CD14-positive monocyte (primary cell): ENCODE results near the gene SPATA9. TPM values are rescaled to one million over a fixed set of nuclear protein-coding genes. Genes with fewer than 3 reads are reported as not detected.

Experiments
- DNase-seq, 3 donors: peaks; one replicate each; pipeline ENCODE4 v3.0.0-alpha.2; 2011 to 2022
- H2AFZ ChIP-seq: 2 replicates; pipeline ENCODE4 v1.6.0; 2012; ENCODE audit warnings: mild to moderate bottlenecking, low read depth, low read length, inconsistent platforms; ENCODE audit not compliant: insufficient read depth, poor library complexity, severe bottlenecking
- H3K27ac ChIP-seq, 2 donors: 1 replicate in 1 of 2; 2 replicates in 1 of 2; pipeline ENCODE4 v1.5.1; 2012 to 2013; ENCODE audit warnings: low read length in 2 of 2, control low read depth in 1 of 2, inconsistent platforms in 1 of 2, low read depth in 1 of 2, mild to moderate bottlenecking in 1 of 2
- H3K27me3 ChIP-seq, 2 donors: one replicate each; pipeline versions ENCODE4 v1.6.0 to v1.6.1; 2011 to 2013; ENCODE audit warnings: low read length in 2 of 2; ENCODE audit not compliant: control insufficient read depth in 2 of 2, insufficient read depth in 2 of 2
- H3K36me3 ChIP-seq, 2 donors: replicated peaks in 1 of 2; 1 replicate in 1 of 2; 2 replicates in 1 of 2; pipeline versions ENCODE4 v1.5.1 to v1.6.1; 2012 to 2013; ENCODE audit warnings: low read length in 2 of 2, control low read depth in 1 of 2, inconsistent platforms in 1 of 2, mild to moderate bottlenecking in 1 of 2; ENCODE audit not compliant: insufficient read depth in 2 of 2, control insufficient read depth in 1 of 2
- H3K4me1 ChIP-seq, 2 donors: 1 replicate in 1 of 2; 2 replicates in 1 of 2; pipeline versions ENCODE4 v1.5.1 to v1.6.1; 2012 to 2013; ENCODE audit warnings: low read length in 2 of 2, control low read depth in 1 of 2, inconsistent platforms in 1 of 2, mild to moderate bottlenecking in 1 of 2, moderate library complexity in 1 of 2; ENCODE audit not compliant: insufficient read depth in 2 of 2, control insufficient read depth in 1 of 2
- H3K4me2 ChIP-seq: replicated peaks from 2 replicates; pipeline ENCODE3; 2012; ENCODE audit warnings: low read length, moderate library complexity, mild to moderate bottlenecking; ENCODE audit not compliant: poor library complexity, severe bottlenecking; ENCODE audit errors: extremely low read depth
- H3K4me3 ChIP-seq, 3 experiments: fragments of 200-600 bp in 1 of 3; sonication (generic) in 1 of 3; replicated peaks in 1 of 3; 1 replicate in 2 of 3; 2 replicates in 1 of 3; pipeline ENCODE4 v1.5.1; 2011 to 2013; ENCODE audit warnings: low read length in 3 of 3, mild to moderate bottlenecking in 3 of 3, control low read depth in 2 of 3, low read depth in 2 of 3, inconsistent platforms in 1 of 3, moderate library complexity in 1 of 3
- H3K79me2 ChIP-seq: 2 replicates; pipeline ENCODE4 v1.6.0; 2012; ENCODE audit warnings: mild to moderate bottlenecking, control low read depth, inconsistent platforms, low read length, moderate library complexity; ENCODE audit not compliant: insufficient read depth
- H3K9ac ChIP-seq: 2 replicates; pipeline ENCODE4 v1.6.0; 2017; ENCODE audit warnings: low read length, mild to moderate bottlenecking; ENCODE audit not compliant: insufficient read depth, poor library complexity, severe bottlenecking
- H3K9me3 ChIP-seq, 2 donors: replicated peaks in 1 of 2; 1 replicate in 1 of 2; 2 replicates in 1 of 2; pipeline versions ENCODE4 v1.5.1 to v1.6.1; 2012 to 2013; ENCODE audit warnings: low read length in 2 of 2, control low read depth in 1 of 2; ENCODE audit not compliant: control insufficient read depth in 1 of 2, insufficient read depth in 1 of 2
- H4K20me1 ChIP-seq: 2 replicates; pipeline ENCODE4 v1.6.0; 2012; ENCODE audit warnings: mild to moderate bottlenecking, low read length, control low read depth, moderate library complexity; ENCODE audit not compliant: insufficient read depth
- H3K27ac Mint-ChIP-seq, 7 donors: one replicate each; pipeline ENCODE4 v1.8.0; 2020; ENCODE audit warnings: mild to moderate bottlenecking in 7 of 7, mixed read lengths in 7 of 7, moderate library complexity in 6 of 7, inconsistent platforms in 2 of 7
- H3K27me3 Mint-ChIP-seq, 3 donors: one replicate each; pipeline ENCODE4 v1.8.0; 2021 to 2022; ENCODE audit warnings: low read depth in 3 of 3, mild to moderate bottlenecking in 3 of 3, mixed read lengths in 3 of 3, moderate library complexity in 3 of 3, inconsistent platforms in 1 of 3
- H3K36me3 Mint-ChIP-seq, 2 donors: one replicate each; pipeline ENCODE4 v1.8.0; 2020; ENCODE audit warnings: mixed read lengths in 2 of 2, inconsistent platforms in 1 of 2, mild to moderate bottlenecking in 1 of 2
- H3K4me1 Mint-ChIP-seq: one replicate; pipeline ENCODE4 v1.8.0; 2020; ENCODE audit warnings: mild to moderate bottlenecking, mixed read lengths
- H3K4me3 Mint-ChIP-seq, 2 donors: one replicate each; pipeline ENCODE4 v1.8.0; 2020; ENCODE audit warnings: mild to moderate bottlenecking in 2 of 2, mixed read lengths in 2 of 2, moderate library complexity in 1 of 2
- H3K9me3 Mint-ChIP-seq, 7 donors: one replicate each; pipeline ENCODE4 v1.8.0; 2020 to 2022; ENCODE audit warnings: mixed read lengths in 7 of 7, mild to moderate bottlenecking in 6 of 7, moderate library complexity in 6 of 7, inconsistent platforms in 2 of 7
- WGBS: methylation state at CpG from one replicate; pipeline ENCODE4 v1.1.5; 2013; ENCODE audit warnings: missing lambda C conversion rate; ENCODE audit not compliant: insufficient coverage; 5-methylcytosine and 5-hydroxymethylcytosine counted together
- intact Hi-C, 2 donors: fragments of 100-400 bp; cut with micrococcal nuclease; formaldehyde crosslinking; loops; one replicate each; pipeline versions ENCODE4 v1.15.0 to v1.15.1; 2023
- polyA plus RNA-seq, 3 donors: library from polyadenylated mRNA; depleted of rRNA in 1 of 3; unstranded in 2 of 3; stranded (reverse) in 1 of 3; fragments of 300-500 nt in 2 of 3; fragments of >200 nt in 1 of 3; fragmentation: Illumina TruSeq in 2 of 3; gene quantifications; 1 replicate in 2 of 3; 2 replicates in 1 of 3; pipeline ENCODE4 v1.2.3, GENCODE V29; 2012 to 2021
- TF ChIP-seq, protein P1 (sequence below): fragments of 200-600 bp; IDR thresholded peaks from one replicate; pipeline ENCODE4 v1.8.0; 2022; ENCODE audit warnings: antibody characterized with exemption, mild to moderate bottlenecking

The SPATA9 gene
- polyA plus RNA-seq, 3 donors, result not detected

DNA sequence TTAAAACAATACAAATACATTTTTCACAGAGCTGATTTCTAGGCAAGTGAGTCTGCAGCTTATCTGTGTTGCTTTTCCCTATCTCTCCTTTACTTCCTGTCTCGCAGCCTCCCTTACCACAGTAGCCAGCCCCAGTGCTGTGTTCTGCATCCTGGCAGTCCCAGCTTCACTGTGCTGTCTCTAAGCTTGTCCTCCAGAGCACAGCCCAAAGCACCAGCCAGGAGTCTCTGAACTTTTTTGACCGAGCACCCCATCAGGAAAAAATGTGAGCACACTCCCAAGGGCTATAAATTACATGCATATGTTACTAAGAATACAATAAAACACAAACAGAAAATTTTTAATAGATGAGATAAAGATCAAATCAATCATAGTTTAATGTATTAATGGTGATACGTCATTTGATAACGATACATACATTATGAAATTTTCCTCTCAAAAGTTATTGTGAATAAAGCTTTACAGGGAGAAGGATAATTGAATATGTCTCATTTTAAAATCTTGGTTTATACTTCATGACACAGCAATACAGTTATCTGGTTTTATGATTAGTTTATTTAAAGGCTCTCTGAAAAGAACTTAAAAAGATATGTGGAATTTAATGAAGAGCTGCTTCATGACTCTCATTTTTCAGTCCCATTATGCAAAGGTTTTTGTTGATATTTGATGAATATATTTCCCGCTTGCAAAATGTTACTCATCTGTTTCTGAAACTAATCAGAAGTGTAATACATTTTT is 41.0 kb upstream of the SPATA9 start:
- no peak overlapping the region for H3K27ac Mint-ChIP-seq
- no peak for DNase-seq
- H3K4me3 Mint-ChIP-seq, result no peak overlapping the region

DNA sequence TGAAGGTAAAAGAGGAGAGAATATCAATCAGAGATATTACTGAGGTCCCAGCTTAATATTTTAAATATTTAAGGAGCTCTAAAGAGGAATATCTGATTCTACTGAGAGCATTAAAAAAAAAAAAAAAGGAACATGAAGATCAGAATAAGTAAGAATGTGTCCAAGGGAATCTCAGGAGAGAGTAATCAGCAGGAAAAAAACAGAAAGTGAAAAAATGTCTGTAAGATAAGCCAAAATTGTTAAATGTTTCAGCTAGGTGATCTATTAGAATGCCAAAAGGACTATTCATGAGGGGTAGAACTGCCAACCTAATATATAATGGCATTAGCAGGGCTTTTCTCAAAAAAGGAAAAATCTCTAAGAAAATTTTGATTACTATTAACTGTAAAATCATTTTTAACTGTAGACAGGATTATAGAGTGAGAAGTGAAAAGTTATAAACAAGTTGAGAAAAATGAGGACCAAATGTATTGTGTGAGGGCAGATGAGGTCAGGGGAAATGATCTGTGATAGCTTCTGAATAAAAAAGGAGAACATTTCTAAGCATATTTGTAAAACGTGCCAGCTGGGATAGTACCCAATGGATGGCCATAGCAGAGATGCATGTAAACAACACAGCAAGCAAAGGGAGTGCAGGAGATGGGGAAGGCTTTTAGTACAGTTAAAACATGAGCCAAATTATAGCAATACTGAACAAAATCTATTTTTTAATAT is 38.9 kb upstream of the SPATA9 start:
- Histone ChIP-seq H3K4me2 (no peak overlapping the region), H3K27ac (no peak overlapping the region), H4K20me1 (no peaks in the 10 kb centered on the region), H3K79me2 (no peaks in the 10 kb centered on the region), H3K36me3 (no peaks in the 10 kb centered on the region), H3K27me3 (no peaks in the 10 kb centered on the region), H3K9me3 (no peaks in the 10 kb centered on the region), H2AFZ (no peak overlapping the region), H3K4me3 (no peak overlapping the region), H3K9ac (no peak overlapping the region), H3K4me1 (peaks cover 8 to 19% of the 10 kb centered on the region in 2 donors)
- H3K4me1 Mint-ChIP-seq, result peaks cover 13% of the 10 kb centered on the region
- DNase-seq, result no peak
- intact Hi-C loops, result no loop called here
- no peaks in the 10 kb centered on the region for H3K36me3 Mint-ChIP-seq
- H3K9me3 Mint-ChIP-seq, result no peaks in the 10 kb centered on the region
- 0% methylated on average over 1 of the region's 1 CpG for WGBS
- H3K4me3 Mint-ChIP-seq, result no peak overlapping the region
- H3K27ac Mint-ChIP-seq, result no peak overlapping the region
- peaks cover 0 to 2% (median 0%) of the 10 kb centered on the region in 3 donors for H3K27me3 Mint-ChIP-seq
- TF ChIP-seq, protein P1, sequence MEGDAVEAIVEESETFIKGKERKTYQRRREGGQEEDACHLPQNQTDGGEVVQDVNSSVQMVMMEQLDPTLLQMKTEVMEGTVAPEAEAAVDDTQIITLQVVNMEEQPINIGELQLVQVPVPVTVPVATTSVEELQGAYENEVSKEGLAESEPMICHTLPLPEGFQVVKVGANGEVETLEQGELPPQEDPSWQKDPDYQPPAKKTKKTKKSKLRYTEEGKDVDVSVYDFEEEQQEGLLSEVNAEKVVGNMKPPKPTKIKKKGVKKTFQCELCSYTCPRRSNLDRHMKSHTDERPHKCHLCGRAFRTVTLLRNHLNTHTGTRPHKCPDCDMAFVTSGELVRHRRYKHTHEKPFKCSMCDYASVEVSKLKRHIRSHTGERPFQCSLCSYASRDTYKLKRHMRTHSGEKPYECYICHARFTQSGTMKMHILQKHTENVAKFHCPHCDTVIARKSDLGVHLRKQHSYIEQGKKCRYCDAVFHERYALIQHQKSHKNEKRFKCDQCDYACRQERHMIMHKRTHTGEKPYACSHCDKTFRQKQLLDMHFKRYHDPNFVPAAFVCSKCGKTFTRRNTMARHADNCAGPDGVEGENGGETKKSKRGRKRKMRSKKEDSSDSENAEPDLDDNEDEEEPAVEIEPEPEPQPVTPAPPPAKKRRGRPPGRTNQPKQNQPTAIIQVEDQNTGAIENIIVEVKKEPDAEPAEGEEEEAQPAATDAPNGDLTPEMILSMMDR, result no peak

More for the DNA sequence above, 41.0 kb upstream of the SPATA9 start:
- Histone ChIP-seq H3K4me3 (no peak overlapping the region), H2AFZ (no peak overlapping the region), H3K9me3 (no peaks in the 10 kb centered on the region), H3K9ac (no peak overlapping the region), H3K79me2 (no peaks in the 10 kb centered on the region), H3K27me3 (no peaks in the 10 kb centered on the region), H3K36me3 (no peaks in the 10 kb centered on the region), H3K4me2 (no peak overlapping the region), H4K20me1 (no peaks in the 10 kb centered on the region), H3K4me1 (peaks cover 1 to 12% of the 10 kb centered on the region in 2 donors), H3K27ac (no peak overlapping the region)
- no peaks in the 10 kb centered on the region for H3K9me3 Mint-ChIP-seq
- H3K36me3 Mint-ChIP-seq, result no peaks in the 10 kb centered on the region
- intact Hi-C loops, result no loop called here
- WGBS, result 0% methylated on average over 1 of the region's 5 CpGs
- TF ChIP-seq, protein P1, result no peak
- H3K27me3 Mint-ChIP-seq, result peaks cover 0 to 2% (median 0%) of the 10 kb centered on the region in 3 donors
- peaks cover 20% of the 10 kb centered on the region for H3K4me1 Mint-ChIP-seq
